ENCODE measurements around the gene KRTAP4-5.
"Not testable (repeated sequence)": the region's sequence is repeated elsewhere in the genome, so short reads cannot be mapped to it uniquely, and the experiment has no call there.

The KRTAP4-5 gene

GRCh38 chr17:41149652-41149985, at the start of gene KRTAP4-5:
Gene KRTAP4-5, minus strand, starts transcription at chr17:41149825. Its CDS starts 58 bp downstream, at chr17:41149767.
- DNase-seq (ENCODE audit: low read depth, low spot score) = no peak

DNA sequence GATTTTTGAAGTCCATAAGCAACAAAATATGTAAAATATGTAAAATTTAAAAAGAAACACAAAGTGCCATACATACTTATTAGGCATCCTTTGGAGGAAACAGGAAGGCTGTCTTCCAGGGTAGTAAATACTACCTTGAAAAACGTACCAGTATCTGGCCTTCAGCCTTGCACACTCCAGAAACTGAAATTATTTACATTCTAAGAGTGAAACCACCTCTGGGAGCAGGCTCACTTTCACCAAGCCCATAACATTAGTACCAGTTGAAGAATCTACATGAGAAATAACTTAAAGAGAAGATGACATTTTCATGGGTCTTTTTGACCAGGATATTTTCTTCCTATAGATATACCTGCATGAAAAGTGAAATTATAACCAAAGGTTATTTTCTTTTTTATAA, 46.4 kb upstream of the KRTAP4-5 start:
- no peak for DNase-seq (ENCODE audit: low read depth, low spot score)

- no peak for DNase-seq (ENCODE audit: low read depth, low spot score)
These were observed 40.7 kb upstream of the KRTAP4-5 start for GRCh38 chr17:41190328-41190727.

DNA sequence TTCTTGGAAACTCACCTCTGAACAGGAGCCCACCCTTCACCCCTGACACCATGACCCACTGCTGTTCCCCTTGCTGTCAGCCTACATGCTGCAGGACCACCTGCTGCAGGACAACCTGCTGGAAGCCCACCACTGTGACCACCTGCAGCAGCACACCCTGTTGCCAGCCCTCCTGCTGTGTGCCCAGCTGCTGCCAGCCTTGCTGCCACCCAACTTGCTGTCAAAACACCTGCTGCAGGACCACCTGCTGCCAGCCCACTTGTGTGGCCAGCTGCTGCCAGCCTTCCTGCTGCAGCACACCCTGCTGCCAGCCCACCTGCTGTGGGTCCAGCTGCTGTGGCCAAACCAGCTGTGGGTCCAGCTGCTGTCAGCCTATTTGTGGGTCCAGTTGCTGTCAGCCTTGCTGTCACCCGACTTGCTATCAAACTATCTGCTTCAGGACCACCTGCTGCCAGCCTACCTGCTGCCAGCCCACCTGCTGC, 40.3 kb upstream of the KRTAP4-5 start, which contains the start of gene KRTAP9-1:
Gene KRTAP9-1 (plus strand): TSS at position 51 of the 482 bp plus-strand sequence. CDS start 0 bp downstream, at position 51.
- DNase-seq (ENCODE audit: low read depth, low spot score) = not testable (repeated sequence)

DNA sequence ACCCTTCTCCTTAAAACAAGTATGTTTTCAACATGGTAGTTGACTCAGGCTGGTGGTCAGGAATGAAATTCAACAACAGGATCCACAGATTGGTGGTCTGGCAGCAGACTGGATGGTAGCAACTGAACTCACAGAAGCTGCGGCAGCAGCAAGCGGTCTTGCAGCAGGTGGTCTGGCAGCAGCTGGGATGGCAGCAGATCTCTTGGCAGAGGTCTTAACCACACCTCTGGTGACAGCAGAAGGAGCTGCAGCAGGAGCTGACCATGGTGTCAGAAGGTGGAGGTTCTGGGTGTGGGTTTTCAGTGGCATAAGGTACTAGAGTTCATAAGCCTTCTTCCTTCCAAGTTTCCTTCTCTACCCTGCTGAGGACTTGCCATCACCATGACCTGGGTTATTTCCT, 37.2 kb upstream of the KRTAP4-5 start:
- DNase-seq (ENCODE audit: low read depth, low spot score) = no peak

- no peak for DNase-seq (ENCODE audit: low read depth, low spot score)
These were observed 35.4 kb upstream of the KRTAP4-5 start for GRCh38 chr17:41185001-41185400.

DNA sequence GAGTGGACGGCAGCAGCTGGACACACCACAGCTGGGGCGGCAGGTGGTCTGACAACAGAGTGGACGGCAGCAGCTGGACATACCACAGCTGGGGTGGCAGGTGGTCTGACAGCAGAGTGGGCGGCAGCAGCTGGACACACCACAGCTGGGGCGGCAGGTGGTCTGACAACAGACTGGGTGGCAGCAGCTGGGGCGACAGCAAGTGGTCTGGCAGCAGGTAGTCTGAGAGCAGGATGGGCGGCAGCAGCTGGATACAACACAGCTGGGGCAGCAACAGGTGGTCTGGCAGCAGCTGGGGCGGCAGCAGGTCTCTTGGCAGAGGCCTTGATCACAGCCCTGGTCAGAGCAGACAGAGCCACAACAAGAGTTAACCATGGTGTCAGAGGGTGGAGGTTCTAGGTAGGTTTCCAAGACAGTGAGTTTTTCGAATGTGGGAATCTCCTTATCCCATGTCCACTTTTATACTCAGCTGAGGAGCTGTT, 34.9 kb upstream of the KRTAP4-5 start, which contains the start of gene KRTAP4-1:
Gene KRTAP4-1 (minus strand): TSS at position 432 of the 482 bp plus-strand sequence. CDS start 57 bp downstream, at position 375.
- no peak for DNase-seq (ENCODE audit: low read depth, low spot score)

- no peak for DNase-seq (ENCODE audit: low read depth, low spot score)
These were observed 29.4 kb upstream of the KRTAP4-5 start for GRCh38 chr17:41178843-41179616.

DNA sequence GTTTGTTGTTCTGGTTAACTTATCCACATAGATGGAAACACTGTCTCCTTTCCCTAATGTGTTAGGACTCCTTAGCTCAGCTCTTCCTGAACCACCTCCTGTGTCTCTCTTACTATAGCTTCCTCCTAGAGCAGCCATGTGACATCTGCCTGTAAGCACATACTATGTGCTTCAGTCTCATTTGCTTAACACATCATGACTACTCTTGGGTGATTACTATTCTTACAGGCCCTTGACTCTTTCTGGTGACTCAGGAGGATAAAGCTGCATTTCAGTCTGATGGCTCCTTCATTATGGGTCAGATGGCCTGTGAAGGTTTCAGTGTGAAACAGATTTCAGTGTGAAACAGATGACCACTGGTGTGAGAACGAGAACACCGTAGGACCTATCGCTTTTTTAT, 28.7 kb upstream of the KRTAP4-5 start:
- no peak for DNase-seq (ENCODE audit: low read depth, low spot score)

DNA sequence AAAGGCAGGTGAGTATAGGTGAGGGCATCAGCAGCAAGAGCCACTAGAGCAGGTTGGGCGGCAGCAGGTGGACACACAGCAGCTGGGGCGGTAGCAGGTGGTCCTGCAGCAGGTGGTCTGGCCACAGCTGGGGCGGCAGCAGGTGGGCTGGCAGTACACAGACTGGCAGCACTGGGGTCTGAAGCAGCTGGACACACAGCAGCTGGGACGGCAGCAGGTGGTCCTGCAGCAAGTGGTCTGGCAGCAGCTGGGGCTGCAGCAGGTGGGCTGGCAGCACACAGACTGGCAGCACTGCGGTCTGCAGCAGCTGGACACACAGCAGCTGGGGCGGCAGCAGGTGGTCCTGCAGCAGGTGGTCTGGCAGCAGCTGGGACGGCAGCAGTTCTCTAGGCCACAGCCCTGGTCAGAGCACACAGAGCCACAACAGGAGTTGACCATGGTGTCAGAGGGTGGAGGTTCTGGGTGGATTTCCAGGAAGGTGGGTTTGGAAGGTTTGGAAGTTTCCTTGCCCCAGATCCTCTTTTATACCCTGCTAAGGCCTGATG, 28.2 kb upstream of the KRTAP4-5 start, which contains the start of gene KRTAP4-2:
Gene KRTAP4-2 (minus strand): TSS at position 495 of the 545 bp plus-strand sequence. CDS start 57 bp downstream, at position 438.
- no peak for DNase-seq (ENCODE audit: low read depth, low spot score)

- no peak for DNase-seq (ENCODE audit: low read depth, low spot score)
These were observed 27.2 kb upstream of the KRTAP4-5 start for GRCh38 chr17:41176744-41177387.

GRCh38 chr17:41171886-41172285, 22.3 kb upstream of the KRTAP4-5 start:
- DNase-seq (ENCODE audit: low read depth, low spot score) = no peak

DNA sequence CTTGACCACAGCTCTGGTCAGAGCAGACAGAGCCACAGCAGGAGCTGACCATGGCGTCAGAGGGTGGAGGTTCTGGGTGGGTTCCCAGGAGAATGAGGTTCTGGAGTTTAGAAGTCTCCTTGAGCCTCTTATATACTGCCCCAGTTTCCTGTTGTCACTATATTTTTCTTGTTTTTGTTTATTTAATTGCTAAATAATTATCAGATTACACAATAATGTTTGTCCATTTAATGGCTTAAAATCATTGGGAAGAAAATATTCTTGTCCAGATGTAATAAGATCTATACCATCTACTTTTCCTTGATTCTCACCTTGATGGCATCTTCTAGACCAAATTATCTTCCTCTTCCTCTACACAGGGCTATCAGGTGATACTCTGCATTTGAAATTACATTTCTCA, 18.5 kb upstream of the KRTAP4-5 start, which contains the start of gene KRTAP4-3:
Gene KRTAP4-3 (minus strand): TSS at position 101 of the 400 bp plus-strand sequence. CDS start 49 bp downstream, at position 52.
- no peak for DNase-seq (ENCODE audit: low read depth, low spot score)

DNA sequence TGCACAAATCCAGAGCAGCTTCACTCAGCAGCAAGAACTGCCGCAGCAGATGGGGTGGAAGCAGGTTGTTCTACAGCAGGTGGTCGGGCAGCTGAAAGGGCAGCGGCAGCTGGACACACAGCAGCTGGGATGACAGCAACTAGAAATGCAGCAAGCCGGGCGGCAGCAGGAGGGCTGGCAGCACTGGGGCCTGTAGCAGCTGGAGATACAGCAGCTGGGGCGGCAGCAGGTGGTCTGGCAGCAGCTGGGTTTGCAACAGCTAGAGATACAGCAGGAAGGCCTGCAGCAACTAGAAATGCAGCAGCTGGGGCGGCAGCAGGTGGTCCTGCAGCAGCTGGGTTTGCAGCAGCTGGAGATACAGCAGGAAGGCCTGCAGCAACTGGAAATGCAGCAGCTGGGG, 17.9 kb upstream of the KRTAP4-5 start:
- DNase-seq (ENCODE audit: low read depth, low spot score) = no peak

- no peak for DNase-seq (ENCODE audit: low read depth, low spot score)
These were observed 14.2 kb upstream of the KRTAP4-5 start for GRCh38 chr17:41163828-41164227.

- no peak for DNase-seq (ENCODE audit: low read depth, low spot score)
These were observed 11.0 kb upstream of the KRTAP4-5 start, which contains the start of gene KRTAP4-4 for GRCh38 chr17:41160648-41161047. Gene KRTAP4-4, minus strand, starts transcription at chr17:41160748. Its CDS starts 57 bp downstream, at chr17:41160691.

DNA sequence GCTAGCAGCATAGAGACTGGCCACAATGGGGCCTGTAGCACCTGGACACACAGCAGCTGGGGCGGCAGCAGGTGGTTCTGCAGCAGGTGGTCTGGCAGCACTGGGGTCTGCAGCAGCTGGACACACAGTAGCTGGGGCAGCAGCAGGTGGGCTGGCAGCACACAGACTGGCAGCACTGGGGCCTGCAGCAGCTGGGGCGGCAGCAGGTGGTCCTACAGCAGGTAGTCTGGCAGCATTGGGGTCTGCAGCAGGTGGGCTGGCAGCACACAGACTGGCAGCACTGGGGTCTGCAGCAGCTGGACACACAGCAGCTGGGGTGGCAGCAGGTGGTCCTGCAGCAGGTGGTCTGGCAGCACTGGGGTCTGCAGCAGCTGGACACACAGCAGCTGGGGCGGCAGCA, 10.6 kb upstream of the KRTAP4-5 start:
- not testable (repeated sequence) for DNase-seq (ENCODE audit: low read depth, low spot score)

GRCh38 chr17:41153856-41154255, 4.2 kb upstream of the KRTAP4-5 start:
- no peak for DNase-seq (ENCODE audit: low read depth, low spot score)

DNA sequence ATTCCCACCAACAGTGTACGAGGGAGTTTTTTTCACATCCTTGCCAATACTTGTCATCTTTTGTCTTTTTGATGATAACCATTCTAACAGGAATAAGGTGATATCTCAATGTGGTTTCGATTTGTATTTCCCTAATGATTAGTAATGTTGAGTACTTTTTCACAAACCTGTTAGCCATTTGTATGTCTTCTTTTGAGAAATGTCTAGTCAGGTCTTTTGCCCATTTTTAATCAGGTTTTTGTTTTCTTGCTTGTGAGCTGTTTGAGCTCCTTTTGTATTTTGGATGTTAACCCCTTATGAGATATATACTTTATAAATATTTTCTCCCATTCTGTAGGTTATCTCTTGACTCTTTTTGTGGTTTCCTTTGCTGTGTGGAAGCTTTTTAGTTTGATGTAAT, 1.9 kb upstream of the KRTAP4-5 start:
- no peak for DNase-seq (ENCODE audit: low read depth, low spot score)

DNA sequence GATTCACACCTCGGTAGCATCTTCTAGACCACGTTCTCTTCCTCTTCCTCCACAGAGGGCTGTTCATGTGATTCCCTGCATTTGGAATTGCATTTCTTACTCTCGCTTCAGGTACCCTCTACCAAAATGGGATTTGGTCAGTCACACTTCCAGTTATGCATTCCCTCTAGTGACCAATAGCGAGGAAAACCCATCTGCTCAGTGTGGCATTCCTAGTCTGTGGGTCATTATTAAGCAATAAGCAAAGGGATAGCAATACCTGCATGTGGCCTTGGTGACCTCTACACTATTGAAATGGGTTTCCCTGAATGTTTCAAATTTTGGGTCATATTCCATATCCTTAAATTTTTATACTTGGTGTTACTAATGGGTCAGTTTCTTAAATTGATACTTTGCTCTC, 401 bp upstream of the KRTAP4-5 start:
- DNase-seq (ENCODE audit: low read depth, low spot score) = no peak

- DNase-seq (ENCODE audit: low read depth, low spot score) = not testable (repeated sequence)
These were observed 514 bp downstream of the KRTAP4-5 start for GRCh38 chr17:41148971-41149651.
